CD1c-positive myeloid dendritic cell (primary cell): ENCODE results near the gene KASH5.

Source experiments
- DNase-seq: peaks from one replicate; pipeline ENCODE4 v3.0.0-alpha.2; 2016; ENCODE audit errors: extremely low spot score

KASH5 gene

DNA sequence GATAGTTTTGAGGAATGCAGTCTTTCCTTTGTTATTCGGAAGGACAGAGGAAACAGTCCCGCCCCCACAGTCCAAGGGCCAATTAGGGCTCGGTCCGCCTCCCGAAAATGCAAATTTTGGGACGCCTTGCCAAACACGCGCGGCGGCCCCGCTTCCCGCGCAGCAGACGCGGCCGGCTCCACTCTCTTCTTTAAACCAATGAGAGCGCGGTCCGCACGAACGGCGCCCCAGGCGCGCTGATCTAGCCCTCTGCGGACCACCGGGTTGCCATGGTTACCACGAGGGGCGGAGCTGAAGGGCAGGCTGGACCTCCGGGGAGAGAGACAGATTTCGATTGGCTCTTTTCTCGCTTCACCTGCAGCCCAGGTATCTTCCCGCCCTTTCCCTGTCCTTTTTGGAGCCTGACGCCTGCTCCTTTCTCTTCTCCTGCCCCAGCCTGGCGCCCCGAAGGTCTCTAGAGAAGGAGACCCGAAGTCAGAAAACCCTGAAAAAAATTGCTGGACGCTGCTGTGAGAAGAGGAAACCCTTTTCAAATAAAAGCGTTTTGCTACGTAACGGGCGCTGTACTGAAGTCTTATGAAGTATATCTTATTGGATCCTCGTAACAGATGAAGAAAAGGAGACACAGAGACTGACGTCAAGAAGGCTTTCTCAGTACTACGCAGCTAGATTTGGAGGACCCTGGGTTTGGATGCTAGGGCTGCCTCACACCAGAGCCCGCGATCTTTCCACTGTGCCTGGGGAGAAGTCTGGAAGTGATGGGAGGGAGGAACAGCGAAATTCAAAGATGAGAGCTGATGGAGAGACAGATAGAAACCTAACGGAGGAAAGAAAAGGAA, 33.2 kb downstream of the KASH5 start:
- peak; percentile 84 for DNase-seq

DNA sequence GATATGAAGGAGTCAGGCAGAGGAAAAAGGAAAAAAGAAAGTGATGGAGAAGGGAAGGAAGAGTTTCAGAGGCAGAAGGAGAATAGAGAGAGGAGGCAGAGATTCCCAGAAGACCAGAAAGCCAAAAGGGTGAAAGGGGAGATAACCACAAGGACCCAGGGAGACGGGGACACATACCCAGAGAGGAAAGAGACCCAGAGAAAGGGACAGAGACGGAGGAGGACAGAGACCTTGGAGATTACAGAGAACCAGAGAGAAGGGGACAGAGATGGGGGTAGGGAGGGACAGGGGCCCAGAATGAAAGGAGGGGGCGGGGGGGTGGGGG, 33.8 kb downstream of the KASH5 start:
- no peak for DNase-seq

DNA sequence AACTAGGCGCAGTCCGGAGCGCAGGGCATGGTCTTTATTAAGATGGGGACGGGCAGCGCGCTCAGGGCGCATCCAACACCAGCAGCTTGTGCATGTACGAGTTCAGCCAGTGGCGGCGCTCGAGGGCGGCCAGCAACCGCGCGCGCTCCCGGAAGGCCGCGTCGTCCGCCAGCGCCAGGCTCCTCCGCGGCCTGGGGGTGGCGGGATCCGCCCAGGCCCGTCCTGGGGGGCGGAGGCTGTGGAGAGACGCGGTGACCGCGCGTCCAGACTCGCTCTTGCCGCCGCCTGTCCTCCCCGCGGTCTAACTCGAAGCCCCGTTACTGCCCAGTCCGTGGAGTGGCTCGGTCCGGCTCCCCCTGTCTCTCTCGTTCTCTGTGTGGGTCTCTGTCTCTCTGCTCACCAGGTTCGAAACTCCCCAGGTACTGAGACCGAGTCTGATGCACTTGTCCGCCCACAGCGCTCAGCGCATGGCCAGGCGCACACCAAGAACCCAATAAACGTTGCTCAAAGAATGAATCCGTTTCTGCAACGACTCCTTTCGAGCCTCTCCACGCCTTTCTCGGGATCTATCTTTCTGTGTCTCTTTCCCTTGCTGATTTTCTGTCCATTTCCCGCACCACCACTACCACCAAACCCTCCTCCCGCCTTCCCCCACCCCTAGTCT, 34.5 kb downstream of the KASH5 start:
- DNase-seq, result peak; percentile 71

DNA sequence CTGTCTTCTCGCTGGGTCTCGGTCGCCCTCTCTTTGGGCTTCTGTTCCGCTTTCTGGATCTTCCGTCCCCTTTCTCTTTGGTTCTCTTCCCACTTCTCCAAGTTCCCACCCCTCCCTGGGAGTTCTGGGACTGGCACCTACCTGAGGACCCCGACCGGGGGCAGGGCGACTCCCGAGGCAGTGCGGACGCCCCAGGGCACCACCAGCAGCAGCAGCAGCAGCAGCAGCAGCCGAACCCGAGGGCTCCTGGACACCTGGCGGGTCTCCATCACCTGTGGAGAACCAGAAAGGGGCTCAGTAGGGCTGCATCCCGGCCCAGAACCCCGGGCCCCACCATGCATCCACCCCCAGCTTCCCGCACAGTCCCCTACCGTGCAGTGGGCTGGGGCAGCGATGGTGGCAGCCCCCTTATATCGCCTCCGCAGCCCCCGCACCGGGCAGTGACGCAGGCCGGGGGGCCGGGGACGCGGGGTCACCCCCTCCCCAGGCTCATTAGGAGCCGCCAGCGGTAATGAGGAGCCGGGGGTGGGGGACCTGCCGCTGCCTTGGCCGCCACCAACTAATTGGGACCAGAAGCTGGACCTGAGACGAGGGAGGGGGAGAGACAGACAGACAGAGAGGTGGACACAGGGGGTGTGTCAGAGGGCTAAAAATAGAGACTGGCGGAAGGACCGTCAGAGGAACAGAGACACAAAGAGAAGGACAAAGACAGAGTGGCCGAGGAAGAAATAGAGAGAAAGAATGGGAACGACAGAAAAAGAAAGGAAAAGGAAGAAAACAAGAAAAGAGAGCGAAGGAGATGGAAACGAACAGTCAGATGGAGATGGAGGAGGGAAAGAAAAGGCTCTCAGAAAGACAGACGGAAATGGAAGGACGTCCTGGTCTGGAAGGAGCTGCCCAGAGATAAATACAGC, 35.3 kb downstream of the KASH5 start, which contains the start of gene PTH2:
TSS of gene PTH2 (minus strand) at position 371 of the 914 bp plus-strand sequence. CDS start at position 269, 102 bp downstream.
- peak; percentile 21 for DNase-seq

- no peak for DNase-seq
These were observed 35.9 kb downstream of the KASH5 start for GRCh38 chr19:49423985-49424303.

GRCh38 chr19:49425178-49425577, 37.1 kb downstream of the KASH5 start, which contains the start of gene GFY:
GFY (plus strand) TSS chr19:49425388; CDS start chr19:49426431, 1,043 bp downstream.
- DNase-seq, result no peak

- no peak for DNase-seq
These were observed 38.0 kb downstream of the KASH5 start for GRCh38 chr19:49425922-49426592.

DNA sequence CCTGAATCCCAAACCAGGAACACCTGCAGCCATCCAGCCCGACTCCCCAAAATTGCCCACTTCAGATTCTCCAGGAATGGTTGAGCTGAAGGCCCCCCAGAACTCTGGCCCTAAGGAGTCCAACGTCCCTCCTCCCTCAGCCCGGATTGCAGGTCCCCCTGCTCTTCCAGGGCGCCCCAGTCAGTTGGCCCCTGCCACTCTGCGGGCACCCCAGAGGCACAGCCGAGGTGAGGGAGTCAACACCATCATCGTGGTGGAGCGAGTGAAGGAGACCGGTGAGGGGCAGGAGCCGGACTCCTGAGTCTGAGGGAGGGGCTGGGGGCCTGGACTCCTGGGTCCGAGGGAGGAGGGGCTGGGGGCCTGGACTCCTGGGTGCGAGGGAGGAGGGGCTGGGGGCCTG, 39.3 kb downstream of the KASH5 start:
- no peak for DNase-seq

DNA sequence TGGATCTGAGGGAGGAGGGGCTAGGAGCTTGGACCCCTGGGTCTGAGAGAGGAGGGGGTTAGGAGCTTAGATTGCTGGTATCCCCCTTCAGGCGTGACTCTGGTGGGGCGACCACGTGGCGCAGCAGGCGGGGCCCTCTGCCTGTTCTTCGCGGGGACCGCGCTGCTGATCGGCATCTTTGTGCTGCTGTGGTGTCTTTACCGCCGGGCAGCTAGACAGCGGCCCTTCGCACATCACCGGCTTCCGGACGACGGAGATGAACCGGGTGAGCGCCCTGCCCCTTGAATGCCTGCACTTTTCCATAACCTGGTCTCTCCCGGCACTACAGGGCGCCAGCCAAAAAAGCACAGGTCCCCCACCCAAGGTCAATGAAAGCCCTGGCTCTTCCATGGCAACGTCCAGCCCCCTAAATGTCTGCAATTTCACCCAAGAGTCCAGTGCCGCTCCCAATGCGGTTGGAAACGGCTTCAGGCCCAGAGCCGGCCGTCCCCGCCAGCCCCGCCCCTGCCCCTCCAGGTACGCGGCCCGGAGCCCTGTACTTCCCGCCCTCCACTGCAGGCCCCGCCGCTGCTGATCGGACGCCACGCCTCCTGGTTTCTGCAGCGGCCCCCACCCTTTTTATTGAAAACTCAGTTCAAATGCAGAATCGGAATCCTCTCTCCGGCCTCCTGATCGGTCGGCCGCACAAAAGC, 40.0 kb downstream of the KASH5 start:
- DNase-seq, result no peak

- DNase-seq, result no peak
These were observed 40.8 kb downstream of the KASH5 start for GRCh38 chr19:49428547-49429451.

DNA sequence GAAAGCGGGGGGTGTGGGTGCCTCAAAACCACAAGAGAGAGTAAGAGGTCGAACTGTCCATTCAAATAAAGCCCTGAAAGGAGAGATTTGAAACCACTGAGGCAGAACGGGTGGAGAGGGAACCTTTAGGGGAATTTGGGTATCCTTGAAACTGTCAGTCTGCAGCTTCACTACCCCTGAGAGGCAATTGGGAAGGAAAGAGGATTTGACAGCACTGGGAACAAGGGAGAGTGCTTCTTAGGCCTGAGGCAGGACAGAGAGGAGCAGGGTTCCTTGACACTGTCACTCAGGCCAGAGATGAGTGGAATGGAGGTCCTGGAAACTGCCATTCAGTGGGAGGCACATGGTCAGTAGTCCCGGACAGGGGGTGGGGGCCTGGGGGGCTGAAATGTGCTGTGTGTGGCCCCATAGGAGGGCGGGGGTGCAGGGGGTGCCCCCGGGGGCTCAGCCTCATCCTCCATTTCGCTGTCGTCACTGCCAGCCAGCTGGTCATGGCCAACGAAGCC, 42.2 kb downstream of the KASH5 start:
- no peak for DNase-seq

DNA sequence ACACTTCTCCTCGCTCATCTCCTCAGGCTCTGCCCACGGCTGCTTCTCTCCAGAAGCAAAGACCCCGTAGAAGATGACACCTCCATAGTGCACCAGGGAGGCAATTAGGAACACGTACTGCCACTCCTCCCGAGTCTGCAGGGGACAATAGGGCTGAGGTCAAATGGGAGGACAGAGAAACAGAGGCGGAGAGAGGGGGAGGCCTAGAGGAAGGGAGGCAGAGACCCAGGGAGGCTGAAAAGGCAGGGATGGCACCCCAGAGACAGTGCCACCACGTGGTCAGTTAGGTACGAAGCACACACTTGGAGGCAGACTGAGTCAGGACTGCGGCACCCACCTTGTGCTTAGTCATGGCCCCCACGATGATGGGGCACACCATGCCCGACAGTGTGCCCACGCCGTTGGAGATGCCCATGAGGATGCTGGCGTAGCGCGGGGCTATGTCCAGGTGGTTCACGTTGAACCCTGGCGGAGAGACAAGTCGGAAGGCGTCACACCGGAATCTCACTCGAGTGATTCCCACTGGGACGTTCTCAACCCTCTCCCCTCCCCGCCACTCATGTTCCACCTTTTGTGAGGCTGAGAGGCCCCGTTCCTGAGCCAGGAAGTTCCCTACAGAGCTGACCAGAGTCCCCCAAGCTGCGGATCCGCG, 42.8 kb downstream of the KASH5 start:
- no peak for DNase-seq

DNA sequence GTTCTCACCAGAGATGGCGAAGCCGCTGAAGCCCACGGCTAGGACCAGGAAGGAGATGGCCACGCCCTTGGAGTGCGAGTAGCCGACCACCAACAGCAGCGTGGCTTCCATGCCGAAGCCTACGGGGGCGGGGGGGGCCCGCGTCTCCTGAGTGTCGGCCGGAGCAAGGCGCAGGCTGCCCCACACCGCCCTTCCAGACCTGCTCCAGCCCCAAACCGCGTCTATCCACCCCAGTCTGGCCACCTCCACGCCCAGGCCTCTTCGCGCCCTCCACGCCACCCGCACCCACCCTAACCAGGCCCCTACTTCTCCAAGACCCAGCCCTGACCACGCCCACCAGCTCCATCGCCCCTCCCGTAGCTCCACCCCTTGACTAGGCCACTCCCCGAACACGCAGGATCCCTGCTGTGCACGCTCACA, 43.3 kb downstream of the KASH5 start:
- DNase-seq, result no peak

DNA sequence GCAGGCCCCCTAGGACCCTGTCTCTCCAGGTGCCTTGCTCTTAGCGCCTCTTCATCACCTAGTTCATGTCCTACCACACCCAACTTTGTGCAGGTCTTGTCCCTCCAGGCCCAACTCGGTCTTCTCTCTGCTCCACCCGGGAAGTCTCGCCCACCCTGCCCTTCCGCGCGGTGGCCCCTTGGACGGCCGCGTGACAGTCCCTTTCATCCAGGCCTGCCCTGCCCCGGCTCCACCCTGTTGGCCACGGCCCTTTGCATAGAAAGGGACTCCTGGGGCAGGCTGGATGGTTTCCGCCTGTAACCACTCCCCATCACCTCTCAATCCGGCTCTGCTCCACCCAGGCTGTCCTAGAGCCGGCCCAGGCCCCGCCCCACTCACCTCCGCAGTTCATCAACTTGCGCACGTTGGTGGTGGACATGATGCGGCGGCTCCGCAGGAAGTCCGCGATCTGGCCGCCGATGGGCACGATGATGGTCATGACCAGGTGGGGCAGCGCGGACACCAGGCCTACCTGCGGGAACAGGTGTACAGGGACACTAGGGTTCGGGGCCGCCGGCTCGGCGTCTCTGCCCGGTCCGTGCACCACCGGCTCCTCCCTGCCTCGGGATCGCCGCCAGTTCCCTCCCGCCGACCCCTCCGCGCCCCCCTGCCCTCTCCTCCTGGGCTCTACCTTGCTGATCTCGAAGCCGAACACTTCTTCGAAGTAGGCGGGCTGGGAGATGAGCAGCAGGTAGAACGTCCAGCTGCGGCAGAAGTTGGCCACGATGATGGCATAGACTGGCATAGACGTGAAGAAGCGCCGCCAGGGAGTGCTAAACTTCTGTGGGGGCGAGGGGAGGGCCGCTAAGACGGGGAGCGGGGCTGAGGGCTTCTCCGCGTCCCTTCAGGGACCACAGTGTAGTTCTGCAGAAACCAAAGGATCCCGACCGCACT, 44.4 kb downstream of the KASH5 start:
- no peak for DNase-seq

DNA sequence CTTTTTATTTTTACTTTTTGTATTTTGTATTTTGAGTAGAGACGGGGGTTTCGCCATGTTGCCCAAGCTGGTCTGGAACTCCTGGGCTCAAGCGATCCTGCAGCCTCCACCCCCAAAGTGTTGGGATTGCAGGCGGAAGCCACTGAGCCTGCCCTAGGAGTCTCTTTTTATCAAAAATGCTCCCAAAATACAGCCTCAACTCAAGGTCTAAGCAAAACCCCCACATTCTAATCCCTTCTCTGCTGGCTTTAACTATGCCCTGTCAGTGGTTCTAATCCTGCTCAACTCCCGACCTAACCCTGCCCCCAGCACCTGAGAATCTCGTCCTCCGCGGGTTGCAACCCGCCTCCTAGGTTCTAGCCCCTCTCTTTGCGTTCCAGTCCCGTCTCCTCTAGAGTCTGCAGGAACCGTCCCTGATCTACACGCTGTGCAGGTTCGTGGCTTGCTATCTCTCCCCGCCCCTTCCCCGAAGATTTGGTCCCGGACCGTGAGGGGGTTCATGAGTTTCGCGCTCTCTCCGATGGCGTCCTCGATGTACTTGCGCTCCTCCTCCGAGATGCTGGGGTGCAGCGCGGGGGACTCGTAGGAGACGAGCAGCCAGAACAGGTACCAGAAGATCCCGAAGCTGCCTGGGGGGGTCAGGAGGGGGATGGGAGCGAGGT, 45.3 kb downstream of the KASH5 start:
- no peak for DNase-seq

DNA sequence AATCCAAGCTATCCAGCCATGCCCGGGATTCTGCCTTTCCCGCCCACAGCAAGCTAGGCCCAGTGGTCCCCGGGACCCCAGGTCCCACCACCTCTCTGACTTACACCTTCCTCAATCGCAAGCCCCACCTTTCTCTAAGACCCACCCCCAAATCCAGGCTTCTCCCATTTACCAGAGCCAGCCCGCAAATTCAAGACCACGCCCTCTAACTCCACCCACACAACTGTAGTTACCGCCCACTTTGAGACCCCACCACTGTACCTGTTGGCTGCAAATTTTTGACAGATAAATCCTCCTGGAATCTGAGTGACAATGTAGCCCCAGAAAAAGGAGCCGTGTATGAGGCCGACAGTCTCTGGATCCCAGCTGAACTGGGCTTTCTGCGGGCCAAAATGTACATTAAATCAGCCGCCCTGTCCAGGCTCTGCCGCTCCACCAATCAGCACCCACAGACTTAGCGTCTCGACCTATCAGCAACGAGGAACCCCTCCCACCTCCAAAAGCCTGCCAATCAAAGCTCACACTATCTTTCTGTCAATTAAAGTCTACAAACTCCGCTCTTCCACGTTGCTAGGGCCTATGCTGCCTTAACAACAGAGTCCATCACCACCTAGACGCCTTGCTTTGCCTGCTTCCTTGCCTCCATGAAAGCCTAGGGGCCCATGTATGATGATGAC, 47.0 kb downstream of the KASH5 start:
- DNase-seq, result no peak

DNA sequence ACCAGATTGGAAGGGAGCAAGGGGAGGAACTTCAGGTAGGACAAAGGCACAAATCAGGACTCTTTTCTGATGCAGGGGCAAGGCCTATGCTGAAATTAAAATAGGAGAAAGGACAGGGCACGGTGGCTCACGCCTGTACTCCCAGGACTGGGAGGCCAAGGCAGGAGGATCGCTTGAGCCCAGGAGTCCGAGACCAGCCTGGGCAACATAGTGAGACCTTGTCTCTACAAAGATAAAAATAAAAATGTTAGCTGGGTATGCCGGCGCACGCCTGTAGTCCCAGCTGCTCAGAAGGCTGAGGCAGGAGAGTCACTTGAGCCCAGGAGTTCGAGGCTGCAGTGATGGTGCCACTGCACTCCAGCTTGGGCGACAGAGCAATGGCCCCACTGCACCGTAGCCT, 47.6 kb downstream of the KASH5 start:
- DNase-seq, result no peak
